Vagina (tissue), 2 donors: ENCODE results near the gene SDC3. TPM values are rescaled to one million over a fixed set of nuclear protein-coding genes. Genes with fewer than 3 reads are reported as not detected.
"Not testable (repeated sequence)": the region's sequence is repeated elsewhere in the genome, so short reads cannot be mapped to it uniquely, and the experiment has no call there.

Experiments
- DNase-seq, 2 donors: peaks; one replicate each; pipeline ENCODE4 v3.0.0-alpha.2; 2017; ENCODE audit errors: extremely low spot score in 2 of 2
- H3K27ac ChIP-seq: fragments of 200-600 bp; sonication (generic); one replicate; pipeline ENCODE4 v1.5.1; 2019
- H3K27me3 ChIP-seq: fragments of 200-600 bp; sonication (generic); one replicate; pipeline ENCODE4 v1.5.1; 2019
- H3K36me3 ChIP-seq, 2 donors: fragments of 200-600 bp; sonication (generic); one replicate each; pipeline ENCODE4 v1.5.1; 2017 to 2019
- H3K4me1 ChIP-seq: fragments of 200-600 bp; sonication (generic); one replicate; pipeline ENCODE4 v1.5.1; 2019
- H3K4me3 ChIP-seq, 2 donors: fragments of 200-600 bp; sonication (generic); 1 replicate in 1 of 2; 2 replicates in 1 of 2; pipeline ENCODE4 v1.5.1; 2016 to 2019
- H3K9me3 ChIP-seq: fragments of 200-600 bp; sonication (generic); one replicate; pipeline ENCODE4 v1.5.1; 2019
- POLR2A ChIP-seq, 2 donors: fragments of 450-650 bp; IDR thresholded peaks; one replicate each; pipeline ENCODE4 v1.6.1; 2017; ENCODE audit warnings: antibody characterized with exemption in 2 of 2, mild to moderate bottlenecking in 2 of 2, moderate library complexity in 2 of 2
- POLR2AphosphoS5 ChIP-seq, 2 donors: sonication (generic); formaldehyde crosslinking; IDR thresholded peaks; one replicate each; pipeline ENCODE4 v1.9.0; 2017; ENCODE audit warnings: antibody characterized with exemption in 2 of 2, mild to moderate bottlenecking in 2 of 2, low read depth in 1 of 2; ENCODE audit not compliant: insufficient read depth in 1 of 2
- intact Hi-C: fragments of 100-400 bp; cut with DNase I; formaldehyde crosslinking; loops from one replicate; pipeline ENCODE4 v1.15.1; 2023
- total RNA-seq: library from RNA; depleted of rRNA; stranded (reverse); fragments of >200 nt; gene quantifications from one replicate; pipeline ENCODE4 v1.2.3, GENCODE V29; 2016
- TF ChIP-seq, protein P1 (sequence below), 3 experiments: fragments of 450-650 bp in 2 of 3; fragments of 200-600 bp in 1 of 3; sonication (generic) in 1 of 3; IDR thresholded peaks; one replicate each; pipeline ENCODE4 v1.5.1; 2017 to 2019; ENCODE audit warnings: antibody characterized with exemption in 3 of 3, mild to moderate bottlenecking in 2 of 3, moderate library complexity in 2 of 3

SDC3 gene
- total RNA-seq, 1 donor from 2014 or later, result 20.1 TPM

DNA sequence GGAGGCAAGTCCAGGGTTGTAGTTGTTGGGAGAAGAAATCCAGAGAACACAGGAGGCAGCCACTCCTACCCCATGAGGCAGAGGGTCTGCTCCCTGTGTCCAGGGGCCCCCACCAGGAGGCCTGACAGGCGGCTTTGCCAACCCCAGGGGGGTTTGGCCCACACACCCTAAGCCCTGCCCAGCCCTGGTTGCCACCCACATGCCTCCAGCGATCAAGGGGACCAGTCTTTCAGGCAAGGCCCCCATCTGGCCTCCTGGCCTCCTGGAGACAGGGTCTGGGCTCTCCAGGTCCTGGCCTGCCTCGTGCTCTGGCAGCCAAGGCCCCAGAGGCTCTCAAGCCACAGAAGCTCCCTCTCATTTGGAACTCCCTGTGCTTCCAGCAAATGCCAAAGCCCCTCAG, 38.5 kb downstream of the SDC3 start:
- Histone ChIP-seq H3K27me3 (no peaks in the 10 kb centered on the region), H3K9me3 (no peaks in the 10 kb centered on the region), H3K27ac (no peak overlapping the region), H3K4me3 (no peak overlapping the region), H3K36me3 (peaks cover 0 to 24% of the 10 kb centered on the region in 2 donors), H3K4me1 (no peaks in the 10 kb centered on the region)
- intact Hi-C loops, result no loop called here
- TF ChIP-seq POLR2AphosphoS5 (IDR thresholded peaks at IDR 0.05; ENCODE audit: insufficient read depth in 1 of 2, low read depth in 1 of 2), result no peak
- no peak for TF ChIP-seq POLR2A (IDR thresholded peaks at IDR 0.05)
- TF ChIP-seq, protein P1, sequence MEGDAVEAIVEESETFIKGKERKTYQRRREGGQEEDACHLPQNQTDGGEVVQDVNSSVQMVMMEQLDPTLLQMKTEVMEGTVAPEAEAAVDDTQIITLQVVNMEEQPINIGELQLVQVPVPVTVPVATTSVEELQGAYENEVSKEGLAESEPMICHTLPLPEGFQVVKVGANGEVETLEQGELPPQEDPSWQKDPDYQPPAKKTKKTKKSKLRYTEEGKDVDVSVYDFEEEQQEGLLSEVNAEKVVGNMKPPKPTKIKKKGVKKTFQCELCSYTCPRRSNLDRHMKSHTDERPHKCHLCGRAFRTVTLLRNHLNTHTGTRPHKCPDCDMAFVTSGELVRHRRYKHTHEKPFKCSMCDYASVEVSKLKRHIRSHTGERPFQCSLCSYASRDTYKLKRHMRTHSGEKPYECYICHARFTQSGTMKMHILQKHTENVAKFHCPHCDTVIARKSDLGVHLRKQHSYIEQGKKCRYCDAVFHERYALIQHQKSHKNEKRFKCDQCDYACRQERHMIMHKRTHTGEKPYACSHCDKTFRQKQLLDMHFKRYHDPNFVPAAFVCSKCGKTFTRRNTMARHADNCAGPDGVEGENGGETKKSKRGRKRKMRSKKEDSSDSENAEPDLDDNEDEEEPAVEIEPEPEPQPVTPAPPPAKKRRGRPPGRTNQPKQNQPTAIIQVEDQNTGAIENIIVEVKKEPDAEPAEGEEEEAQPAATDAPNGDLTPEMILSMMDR (IDR thresholded peaks at IDR 0.05), result no peak
- DNase-seq, result no peak

DNA sequence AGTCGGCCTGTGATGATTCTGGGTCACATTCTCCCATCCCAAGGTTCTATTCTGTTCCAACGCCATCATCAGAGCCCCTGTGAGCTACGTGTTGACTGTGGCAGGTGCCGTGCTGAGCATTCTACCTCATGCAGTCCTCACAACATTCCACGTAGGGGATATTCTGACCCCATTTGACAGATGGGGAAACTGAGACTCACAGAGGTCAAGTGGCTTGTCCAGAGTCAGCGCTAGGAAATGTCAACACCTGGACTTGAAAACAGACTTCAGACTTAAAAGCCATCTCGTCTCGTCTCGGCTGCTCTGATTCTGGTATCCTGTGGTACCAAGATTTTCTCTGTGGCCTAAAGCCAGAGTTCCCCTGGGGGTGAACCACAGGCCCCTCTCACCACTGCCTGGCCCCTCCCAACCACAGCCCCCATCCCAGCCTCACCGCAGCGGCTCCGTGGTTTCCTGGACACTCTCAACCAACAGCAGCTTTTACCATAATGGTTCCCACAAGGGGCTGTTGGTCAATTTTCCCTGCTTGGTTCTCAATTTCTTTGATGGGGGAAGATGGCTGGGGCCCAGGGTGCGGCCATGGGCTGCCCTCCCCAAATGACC, 39.6 kb downstream of the SDC3 start:
- no peaks in the 10 kb centered on the region for H3K4me1 ChIP-seq
- intact Hi-C loops, result no loop called here
- H3K4me3 ChIP-seq, result no peak overlapping the region
- DNase-seq, result no peak
- H3K9me3 ChIP-seq, result no peaks in the 10 kb centered on the region
- peaks cover 0 to 21% of the 10 kb centered on the region in 2 donors for H3K36me3 ChIP-seq
- no peak overlapping the region for H3K27ac ChIP-seq
- H3K27me3 ChIP-seq, result no peaks in the 10 kb centered on the region
- TF ChIP-seq, protein P1 (IDR thresholded peaks at IDR 0.05), result no peak
- TF ChIP-seq POLR2AphosphoS5 (IDR thresholded peaks at IDR 0.05; ENCODE audit: insufficient read depth in 1 of 2, low read depth in 1 of 2) (no peak), POLR2A (IDR thresholded peaks at IDR 0.05) (no peak)

DNA sequence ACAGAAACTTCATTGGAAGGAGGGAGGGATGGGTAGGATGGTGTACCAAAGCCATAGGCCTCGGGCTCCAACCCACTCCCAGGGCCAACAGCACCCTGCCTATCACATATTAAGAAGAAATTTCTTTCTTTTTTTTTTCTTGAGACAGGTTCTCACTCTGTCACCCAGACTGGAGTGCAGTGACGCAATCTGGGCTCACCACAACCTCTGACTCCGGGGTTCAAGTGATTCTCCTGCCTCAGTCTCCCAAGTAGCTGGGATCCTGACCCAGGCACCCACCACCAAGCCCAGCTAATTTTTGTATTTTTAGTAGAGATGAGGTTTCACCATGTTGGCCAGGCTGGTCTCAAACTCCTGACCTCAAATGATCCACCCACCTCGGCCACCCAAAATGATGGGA, 40.5 kb downstream of the SDC3 start:
- H3K27ac ChIP-seq, H3K4me3 ChIP-seq, intact Hi-C loops, H3K9me3 ChIP-seq, H3K4me1 ChIP-seq, H3K27me3 ChIP-seq, DNase-seq: not testable (repeated sequence)
- peaks cover 0 to 12% of the 10 kb centered on the region in 2 donors for H3K36me3 ChIP-seq

DNA sequence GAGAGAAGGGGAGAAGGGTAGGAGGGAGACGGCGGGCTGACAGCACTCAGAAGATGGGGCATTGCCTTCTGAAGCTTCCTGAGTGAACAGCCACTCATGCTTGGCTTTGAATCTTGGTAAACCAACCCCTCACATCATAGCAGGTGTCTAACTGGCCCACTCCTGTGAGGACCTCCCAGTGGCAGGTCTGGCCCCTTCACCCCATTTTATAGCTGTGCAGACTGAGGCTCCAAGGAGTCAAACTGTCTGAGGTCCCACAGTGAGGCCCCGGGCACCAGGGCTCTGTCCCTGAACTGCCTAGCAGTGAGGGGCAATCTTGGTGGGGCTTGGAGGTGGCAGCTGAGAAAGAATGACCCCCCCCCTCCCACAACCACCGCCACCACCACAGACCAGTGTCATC, 41.0 kb downstream of the SDC3 start:
- Histone ChIP-seq H3K4me3 (no peak overlapping the region), H3K36me3 (peaks cover 0 to 7% of the 10 kb centered on the region in 2 donors), H3K27me3 (no peaks in the 10 kb centered on the region), H3K27ac (no peak overlapping the region), H3K9me3 (no peaks in the 10 kb centered on the region), H3K4me1 (no peaks in the 10 kb centered on the region)
- DNase-seq, result no peak
- no peak for TF ChIP-seq POLR2A (IDR thresholded peaks at IDR 0.05)
- TF ChIP-seq POLR2AphosphoS5 (IDR thresholded peaks at IDR 0.05; ENCODE audit: insufficient read depth in 1 of 2, low read depth in 1 of 2), result no peak
- TF ChIP-seq, protein P1 (IDR thresholded peaks at IDR 0.05), result no peak
- intact Hi-C loops, result no loop called here

DNA sequence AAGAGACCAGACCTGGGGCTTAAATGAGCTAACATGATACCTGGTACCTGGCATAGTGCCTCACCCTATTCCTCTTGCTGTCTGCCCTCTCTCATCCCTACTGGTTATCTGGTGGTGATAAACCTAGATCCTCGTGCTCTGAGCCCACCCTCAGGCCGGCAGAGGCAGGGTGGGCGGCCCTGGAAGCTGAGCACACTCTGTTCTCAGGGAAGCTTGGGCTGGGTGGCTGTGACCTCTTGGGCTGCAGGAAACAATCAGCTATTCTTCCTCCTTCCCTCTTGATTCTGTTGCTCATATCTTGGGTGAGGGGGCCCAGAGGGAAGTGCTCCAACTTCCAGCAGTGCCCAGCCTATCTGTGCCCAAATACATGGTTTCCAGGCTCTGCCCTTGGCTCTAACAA, 42.0 kb downstream of the SDC3 start:
- Histone ChIP-seq H3K4me3 (no peak overlapping the region), H3K27ac (no peak overlapping the region), H3K9me3 (no peaks in the 10 kb centered on the region), H3K36me3 (no peaks in the 10 kb centered on the region), H3K27me3 (no peaks in the 10 kb centered on the region), H3K4me1 (no peaks in the 10 kb centered on the region)
- intact Hi-C loops, result no loop called here
- TF ChIP-seq POLR2A (IDR thresholded peaks at IDR 0.05) (no peak), POLR2AphosphoS5 (IDR thresholded peaks at IDR 0.05; ENCODE audit: insufficient read depth in 1 of 2, low read depth in 1 of 2) (no peak)
- TF ChIP-seq, protein P1 (IDR thresholded peaks at IDR 0.05), result no peak
- DNase-seq, result no peak
